CD1c-positive myeloid dendritic cell (primary cell): ENCODE measurements around the gene C20orf144.
A peak's percentile ranks its signal among the peaks of the same experiment; 100 is the strongest.
"Not testable (repeated sequence)": the region's sequence is repeated elsewhere in the genome, so short reads cannot be mapped to it uniquely, and the experiment has no call there.

Experiments used
- DNase-seq: peaks from one replicate; pipeline ENCODE4 v3.0.0-alpha.2; 2016; ENCODE audit errors: extremely low spot score

Gene C20orf144

GRCh38 chr20:33693741-33694638 lies 31.9 kb downstream of the C20orf144 start:
- no peak for DNase-seq

GRCh38 chr20:33694639-33695012 lies 32.5 kb downstream of the C20orf144 start:
- no peak for DNase-seq

- no peak for DNase-seq
These were observed 34.3 kb downstream of the C20orf144 start for GRCh38 chr20:33696448-33696847.

GRCh38 chr20:33697129-33697528 lies 35.0 kb downstream of the C20orf144 start:
- no peak for DNase-seq

- not testable (repeated sequence) for DNase-seq
These were observed 36.8 kb downstream of the C20orf144 start for GRCh38 chr20:33698966-33699365.

- not testable (repeated sequence) for DNase-seq
These were observed 38.7 kb downstream of the C20orf144 start for GRCh38 chr20:33700696-33701441.

GRCh38 chr20:33701629-33702450 lies 39.7 kb downstream of the C20orf144 start:
- DNase-seq, result no peak

- no peak for DNase-seq
These were observed 40.7 kb downstream of the C20orf144 start for GRCh38 chr20:33702861-33703260.

- no peak for DNase-seq
These were observed 41.5 kb downstream of the C20orf144 start for GRCh38 chr20:33703498-33704137.

GRCh38 chr20:33704197-33704924 lies 42.2 kb downstream of the C20orf144 start:
- no peak for DNase-seq

- no peak for DNase-seq
These were observed 45.5 kb downstream of the C20orf144 start for GRCh38 chr20:33707668-33708067.

- no peak for DNase-seq
These were observed 47.3 kb downstream of the C20orf144 start for GRCh38 chr20:33709398-33709797.

- DNase-seq, result peak; percentile 16
These were observed 47.9 kb downstream of the C20orf144 start for GRCh38 chr20:33709905-33710541.

GRCh38 chr20:33710681-33711445 lies 48.7 kb downstream of the C20orf144 start:
- no peak for DNase-seq

GRCh38 chr20:33711446-33711738 lies 49.3 kb downstream of the C20orf144 start:
- no peak for DNase-seq
